Activated CD8-positive, alpha-beta T cell treated with anti-CD3 and anti-CD28 coated beads for 36 hours (primary cell): ENCODE data around the gene PARD3. TPM values are rescaled to one million over a fixed set of nuclear protein-coding genes. Genes with fewer than 3 reads are reported as not detected.

Experiments
- ATAC-seq: fragments of 200-7000 bp; cut with Tn5 transposase; one replicate; pipeline ENCODE4 v1.10.0; 2021; ENCODE audit warnings: mild to moderate bottlenecking, moderate library complexity
- CTCF ChIA-PET: fragments of 350-600 bp; sonication (Branson Sonifier 250); formaldehyde crosslinking; loops from one replicate; lab custom pipeline; 2021; ENCODE audit warnings: antibody characterized with exemption; lab: Charles Lee
- POLR2A ChIA-PET: fragments of 350-600 bp; sonication (Branson Sonifier 250); formaldehyde crosslinking; loops from one replicate; lab custom pipeline; 2021; ENCODE audit warnings: antibody characterized with exemption; lab: Charles Lee
- DNase-seq: peaks from one replicate; pipeline ENCODE4 v3.0.0-alpha.2; 2020
- H3K27ac Mint-ChIP-seq: one replicate; pipeline ENCODE4 v1.8.0; 2021; ENCODE audit warnings: mild to moderate bottlenecking, mixed read lengths
- H3K27me3 Mint-ChIP-seq: one replicate; pipeline ENCODE4 v1.8.0; 2021; ENCODE audit warnings: mixed read lengths
- H3K36me3 Mint-ChIP-seq: one replicate; pipeline ENCODE4 v1.8.0; 2021; ENCODE audit warnings: low read depth, mixed read lengths
- H3K4me1 Mint-ChIP-seq: one replicate; pipeline ENCODE4 v1.8.0; 2021; ENCODE audit warnings: low read depth, mixed read lengths
- H3K4me3 Mint-ChIP-seq: one replicate; pipeline ENCODE4 v1.8.0; 2021; ENCODE audit warnings: mild to moderate bottlenecking, moderate library complexity, mixed read lengths
- H3K9me3 Mint-ChIP-seq: one replicate; pipeline ENCODE4 v1.8.0; 2021; ENCODE audit warnings: mixed read lengths
- intact Hi-C: fragments of 100-400 bp; cut with micrococcal nuclease; formaldehyde crosslinking; loops from one replicate; pipeline ENCODE4 v1.10.0; 2022
- total RNA-seq, 2 experiments: library from RNA; stranded (reverse); gene quantifications; one replicate each; pipeline ENCODE4 v1.2.3, GENCODE V29; 2021
- TF ChIP-seq, protein P1 (sequence below): fragments of 200-600 bp; IDR thresholded peaks from one replicate; pipeline ENCODE4 v1.8.0; 2022; ENCODE audit warnings: antibody characterized with exemption, mild to moderate bottlenecking

PARD3 gene
- total RNA-seq, 2 experiments from 2014 or later, result 1.6 to 2.0 TPM

GRCh38 chr10:34601691-34602090, 213.4 kb downstream of the PARD3 start:
- Mint-ChIP-seq H3K9me3 (no peaks in the 10 kb centered on the region), H3K4me1 (no peaks in the 10 kb centered on the region), H3K27ac (no peak overlapping the region), H3K27me3 (no peaks in the 10 kb centered on the region), H3K4me3 (no peak overlapping the region), H3K36me3 (no peaks in the 10 kb centered on the region)
- DNase-seq, result no peak
- ATAC-seq, result no peak
- TF ChIP-seq, protein P1, sequence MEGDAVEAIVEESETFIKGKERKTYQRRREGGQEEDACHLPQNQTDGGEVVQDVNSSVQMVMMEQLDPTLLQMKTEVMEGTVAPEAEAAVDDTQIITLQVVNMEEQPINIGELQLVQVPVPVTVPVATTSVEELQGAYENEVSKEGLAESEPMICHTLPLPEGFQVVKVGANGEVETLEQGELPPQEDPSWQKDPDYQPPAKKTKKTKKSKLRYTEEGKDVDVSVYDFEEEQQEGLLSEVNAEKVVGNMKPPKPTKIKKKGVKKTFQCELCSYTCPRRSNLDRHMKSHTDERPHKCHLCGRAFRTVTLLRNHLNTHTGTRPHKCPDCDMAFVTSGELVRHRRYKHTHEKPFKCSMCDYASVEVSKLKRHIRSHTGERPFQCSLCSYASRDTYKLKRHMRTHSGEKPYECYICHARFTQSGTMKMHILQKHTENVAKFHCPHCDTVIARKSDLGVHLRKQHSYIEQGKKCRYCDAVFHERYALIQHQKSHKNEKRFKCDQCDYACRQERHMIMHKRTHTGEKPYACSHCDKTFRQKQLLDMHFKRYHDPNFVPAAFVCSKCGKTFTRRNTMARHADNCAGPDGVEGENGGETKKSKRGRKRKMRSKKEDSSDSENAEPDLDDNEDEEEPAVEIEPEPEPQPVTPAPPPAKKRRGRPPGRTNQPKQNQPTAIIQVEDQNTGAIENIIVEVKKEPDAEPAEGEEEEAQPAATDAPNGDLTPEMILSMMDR, result no peak
- ChIA-PET POLR2A (no interaction called here), CTCF (no interaction called here)
- intact Hi-C loops, result no loop called here

GRCh38 chr10:34599026-34599795, 215.9 kb downstream of the PARD3 start:
- H3K9me3 Mint-ChIP-seq, result no peaks in the 10 kb centered on the region
- DNase-seq, result no peak
- H3K4me1 Mint-ChIP-seq, result no peaks in the 10 kb centered on the region
- H3K27ac Mint-ChIP-seq, result no peak overlapping the region
- TF ChIP-seq, protein P1, result no peak
- peaks cover 4% of the 10 kb centered on the region for H3K27me3 Mint-ChIP-seq
- POLR2A ChIA-PET, result no interaction called here
- intact Hi-C loops, result no loop called here
- no peaks in the 10 kb centered on the region for H3K36me3 Mint-ChIP-seq
- no peak for ATAC-seq
- H3K4me3 Mint-ChIP-seq, result no peak overlapping the region
- CTCF ChIA-PET, result no interaction called here

GRCh38 chr10:34596351-34596750, 218.7 kb downstream of the PARD3 start:
- DNase-seq (no peak), ATAC-seq (no peak)
- TF ChIP-seq, protein P1, result no peak
- ChIA-PET POLR2A (no interaction called here), CTCF (no interaction called here)
- H3K27me3 Mint-ChIP-seq, result peaks cover 4% of the 10 kb centered on the region
- intact Hi-C loops, result no loop called here
- no peaks in the 10 kb centered on the region for H3K36me3 Mint-ChIP-seq
- H3K9me3 Mint-ChIP-seq, result no peaks in the 10 kb centered on the region
- no peak overlapping the region for H3K4me3 Mint-ChIP-seq
- no peak overlapping the region for H3K27ac Mint-ChIP-seq
- H3K4me1 Mint-ChIP-seq, result no peaks in the 10 kb centered on the region

GRCh38 chr10:34593930-34594329, 221.2 kb downstream of the PARD3 start:
- no peaks in the 10 kb centered on the region for H3K4me1 Mint-ChIP-seq

More at GRCh38 chr10:34593930-34594329, 221.2 kb downstream of the PARD3 start:
- no peaks in the 10 kb centered on the region for H3K9me3 Mint-ChIP-seq
- no peak overlapping the region for H3K27ac Mint-ChIP-seq
- H3K27me3 Mint-ChIP-seq, result peaks cover 4% of the 10 kb centered on the region
- H3K36me3 Mint-ChIP-seq, result no peaks in the 10 kb centered on the region
- no peak for DNase-seq
- TF ChIP-seq, protein P1, result no peak
- ATAC-seq, result no peak
- H3K4me3 Mint-ChIP-seq, result no peak overlapping the region
- POLR2A ChIA-PET, result no interaction called here
- intact Hi-C loops, result no loop called here
- CTCF ChIA-PET, result interaction anchor here (0.7 to 0.9 kb wide), 2 partner anchors 14 to 45 kb away, joined by 3 to 5 read pairs; no protein-coding TSS in a partner anchor
